Measurements from ENCODE around the gene SECISBP2. TPM values are rescaled to one million over a fixed set of nuclear protein-coding genes. Genes with fewer than 3 reads are reported as not detected.

Gene SECISBP2
- total RNA-seq, 1 donor from 2014 or later: 42.0 TPM

DNA sequence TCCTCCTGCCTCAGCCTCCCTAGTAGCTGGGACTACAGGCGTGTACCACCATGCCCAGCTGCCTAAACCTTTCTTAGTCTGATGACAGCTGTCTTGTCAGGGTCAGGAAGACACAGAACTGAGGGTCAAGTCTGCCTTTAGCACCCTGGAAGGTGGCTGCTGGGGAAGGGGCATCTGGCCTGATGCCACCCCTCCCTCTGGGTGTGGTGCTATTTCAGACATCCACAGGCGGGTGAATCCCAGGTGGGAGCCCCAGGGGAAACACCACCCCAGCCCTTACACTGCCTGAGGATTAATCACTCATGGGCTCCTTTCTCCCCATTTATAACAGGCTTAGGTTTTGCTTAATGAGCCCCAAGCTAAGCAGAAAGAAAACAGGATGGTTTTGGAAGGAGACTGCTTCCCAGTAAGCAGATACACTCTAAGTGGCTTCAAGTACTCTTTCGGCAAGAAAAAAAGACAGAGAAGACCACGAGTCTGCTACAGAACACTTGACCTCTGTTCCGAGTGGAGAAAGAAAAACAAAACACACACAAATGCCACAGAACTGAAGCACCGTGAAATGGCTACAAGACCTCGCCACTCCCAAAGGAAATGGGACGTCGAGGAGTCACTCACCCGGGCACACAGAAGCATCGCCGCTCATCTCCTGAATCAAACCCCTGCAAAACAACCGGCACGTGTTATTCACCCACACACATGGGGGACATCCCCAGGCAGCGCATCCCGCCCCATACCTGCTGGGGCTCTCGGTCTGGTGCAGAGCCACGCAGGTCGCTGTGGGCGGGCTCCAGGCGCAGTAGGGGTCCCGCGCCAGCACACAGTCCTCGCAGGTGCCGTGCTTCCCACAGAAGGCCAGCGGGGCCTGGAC is 62.4 kb downstream of the SECISBP2 start:
- no peak for DNase-seq (ENCODE audit: extremely low read depth, low read depth, low spot score)

GRCh38 chr9:89381308-89381609 is 63.0 kb downstream of the SECISBP2 start:
- no peak for DNase-seq (ENCODE audit: extremely low read depth, low read depth, low spot score)

DNA sequence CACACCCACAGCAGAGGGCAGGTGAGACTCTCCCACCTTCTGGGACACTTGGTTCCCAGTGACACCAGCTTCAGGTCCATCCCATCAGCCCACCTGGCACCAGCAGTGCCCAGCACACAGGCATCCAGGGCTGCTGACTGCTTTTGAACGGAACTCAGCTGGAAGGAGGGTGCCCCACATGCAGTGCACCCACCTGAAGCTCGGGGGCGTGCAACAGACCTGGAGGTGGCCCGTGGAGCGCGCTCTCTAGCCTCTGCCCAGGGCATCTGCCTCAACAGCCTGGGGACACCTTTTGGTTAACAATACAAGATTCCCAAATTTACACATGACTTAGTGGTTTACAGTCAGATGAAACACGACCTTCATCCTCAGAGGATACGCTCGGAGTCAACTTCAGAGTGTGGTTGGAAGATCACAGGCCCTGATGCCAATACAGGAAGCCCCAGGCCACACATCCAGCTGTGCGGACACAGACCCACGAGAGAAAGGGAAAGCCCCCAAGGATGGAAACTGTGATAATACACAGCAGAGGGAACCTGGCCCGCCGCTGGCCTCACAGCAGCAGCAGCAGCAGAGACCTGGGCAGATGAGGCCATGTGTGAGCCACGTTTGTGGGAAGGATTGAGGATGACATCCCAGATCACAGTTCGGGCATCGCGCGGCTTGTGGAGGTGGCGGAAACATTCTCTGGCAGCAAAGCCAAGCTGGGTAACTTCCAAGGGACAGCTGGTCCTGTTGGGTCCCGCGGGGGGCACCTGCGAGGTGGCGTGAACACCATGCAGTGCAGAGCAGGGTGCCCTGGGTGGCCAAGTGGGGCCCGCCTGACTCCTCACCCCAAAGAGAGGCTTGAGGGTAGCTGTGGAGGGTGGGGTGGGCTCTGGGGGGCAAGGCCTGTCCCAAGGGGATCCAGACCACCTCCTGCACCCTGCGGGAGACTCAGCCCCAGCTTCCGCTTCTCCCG is 64.0 kb downstream of the SECISBP2 start:
- DNase-seq (ENCODE audit: extremely low read depth, low read depth, low spot score): no peak

- DNase-seq (ENCODE audit: extremely low read depth, low read depth, low spot score): no peak
Measured at GRCh38 chr9:89383030-89383720, 64.9 kb downstream of the SECISBP2 start.

- DNase-seq (ENCODE audit: extremely low read depth, low read depth, low spot score): no peak
Measured at GRCh38 chr9:89383721-89384300, 65.5 kb downstream of the SECISBP2 start.

DNA sequence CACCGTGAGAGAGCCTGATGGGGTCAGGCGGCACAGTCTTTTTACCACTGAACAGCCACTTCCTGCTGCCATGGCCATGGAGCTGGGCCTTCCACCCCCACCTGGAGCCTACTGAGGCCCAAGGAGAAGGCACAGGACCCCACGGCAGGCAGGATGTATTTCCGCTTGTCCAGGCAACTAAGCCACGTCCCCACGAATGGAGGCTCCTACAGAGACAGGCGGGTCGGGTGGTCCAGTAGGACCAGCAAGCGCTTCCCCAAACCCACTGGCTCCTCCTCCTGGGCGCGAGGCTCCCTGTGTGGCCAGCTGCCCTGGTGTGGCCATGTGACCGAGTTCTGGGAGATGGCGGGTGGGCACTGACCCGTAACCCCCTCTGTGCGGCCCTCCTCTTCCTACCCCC is 66.5 kb downstream of the SECISBP2 start:
- DNase-seq (ENCODE audit: extremely low read depth, low read depth, low spot score): no peak

- no peak for DNase-seq (ENCODE audit: extremely low read depth, low read depth, low spot score)
Measured at GRCh38 chr9:89386206-89386605, 67.9 kb downstream of the SECISBP2 start.

DNA sequence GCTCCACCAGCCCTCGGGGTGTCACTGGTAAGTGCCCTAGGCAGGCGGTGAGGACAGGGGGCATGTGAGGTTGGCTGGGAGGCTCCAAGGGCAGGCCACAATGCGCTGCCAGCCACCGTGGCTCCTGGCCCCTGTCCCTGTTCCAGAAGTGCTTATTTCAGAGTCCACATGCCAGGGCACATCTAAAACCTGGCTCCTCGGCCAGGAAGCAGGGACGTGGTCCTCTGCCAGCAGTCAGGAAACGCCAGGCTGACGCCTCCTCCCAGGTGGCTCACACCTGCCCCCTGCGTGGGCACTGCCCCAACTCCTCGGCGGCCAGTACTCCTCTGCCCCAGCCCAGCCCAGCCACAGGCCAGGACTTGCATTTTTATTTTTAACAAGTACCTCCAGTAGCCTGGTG is 68.5 kb downstream of the SECISBP2 start:
- DNase-seq (ENCODE audit: extremely low read depth, low read depth, low spot score): no peak

DNA sequence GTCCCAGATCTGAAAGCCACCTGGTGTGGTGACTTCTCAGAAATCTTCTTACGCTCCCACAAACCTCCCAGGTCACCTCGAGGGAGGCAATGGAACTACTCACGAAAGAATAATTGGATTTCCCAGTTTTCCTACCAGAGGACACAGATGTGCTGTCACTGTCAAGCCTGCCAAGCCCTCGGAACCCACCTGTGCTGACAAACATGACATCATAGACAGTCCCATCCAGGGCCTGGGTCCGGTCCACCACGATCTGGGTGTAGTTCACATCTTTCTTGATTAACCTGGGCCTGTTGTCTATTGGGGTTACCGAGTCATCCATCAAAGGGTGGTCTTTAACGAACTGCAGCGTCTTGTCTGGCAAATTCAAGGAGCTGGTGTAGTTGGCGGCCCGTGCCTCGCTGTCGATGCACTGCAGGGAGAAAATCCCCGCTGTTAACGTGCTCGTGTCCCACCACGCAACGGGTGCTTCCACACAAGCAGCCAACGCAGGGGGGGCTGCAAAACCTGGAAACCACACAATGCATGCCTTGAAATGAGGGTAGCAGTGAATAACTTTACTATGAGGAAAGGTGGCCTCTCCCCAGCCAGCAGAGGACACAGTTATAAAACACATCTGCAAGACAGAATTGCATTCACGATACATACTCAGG is 69.0 kb downstream of the SECISBP2 start:
- DNase-seq (ENCODE audit: extremely low read depth, low read depth, low spot score): no peak

GRCh38 chr9:89388084-89388867 is 70.0 kb downstream of the SECISBP2 start:
- no peak for DNase-seq (ENCODE audit: extremely low read depth, low read depth, low spot score)

- DNase-seq (ENCODE audit: extremely low read depth, low read depth, low spot score): no peak
Measured at GRCh38 chr9:89388868-89389177, 70.5 kb downstream of the SECISBP2 start.

GRCh38 chr9:89390068-89390555 is 71.8 kb downstream of the SECISBP2 start:
- no peak for DNase-seq (ENCODE audit: extremely low read depth, low read depth, low spot score)

DNA sequence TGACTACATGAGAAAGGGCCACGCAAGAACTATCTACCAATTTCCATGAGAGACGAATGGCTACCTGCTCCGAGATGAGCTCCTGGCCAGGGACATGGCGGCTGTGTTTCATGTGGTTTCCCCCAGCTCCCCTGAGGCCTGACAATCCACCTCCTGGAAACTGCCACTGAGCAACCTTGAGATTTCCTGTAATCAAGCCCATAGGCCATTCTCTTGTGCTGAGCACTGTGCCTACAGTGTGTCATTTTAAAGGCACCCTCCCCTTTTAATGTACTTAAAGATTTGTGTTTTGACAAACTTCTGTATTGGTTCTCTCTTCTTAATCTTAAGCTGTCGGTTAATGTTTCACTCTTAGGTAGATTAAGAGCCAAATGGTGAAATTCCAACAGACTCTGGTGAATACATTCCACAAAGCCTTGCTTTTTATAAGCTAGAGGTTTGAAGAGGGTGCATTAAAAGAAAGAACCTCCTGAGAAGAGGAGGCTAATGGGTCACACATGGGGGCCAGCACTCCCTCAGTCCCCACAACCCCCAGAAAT is 72.3 kb downstream of the SECISBP2 start:
- no peak for DNase-seq (ENCODE audit: extremely low read depth, low read depth, low spot score)

DNA sequence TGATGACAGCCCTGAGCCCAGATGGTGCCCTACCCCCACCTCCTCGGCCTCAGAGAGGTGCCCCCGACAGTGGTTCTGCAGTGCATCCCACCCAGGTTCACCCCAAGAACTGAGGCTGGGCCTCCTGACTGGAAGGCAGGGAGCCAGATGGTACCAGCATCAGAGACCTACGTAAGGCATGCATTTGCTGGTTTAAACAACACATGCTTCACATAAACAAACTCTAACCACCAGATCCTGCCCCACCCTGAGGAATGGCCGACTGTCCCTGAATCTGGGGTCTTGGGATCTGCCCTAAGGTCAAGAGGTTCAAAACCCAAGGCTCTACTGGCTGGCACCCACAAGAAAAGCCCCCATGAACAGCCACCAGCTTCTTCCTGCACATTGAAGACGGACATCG is 73.3 kb downstream of the SECISBP2 start:
- no peak for DNase-seq (ENCODE audit: extremely low read depth, low read depth, low spot score)

DNA sequence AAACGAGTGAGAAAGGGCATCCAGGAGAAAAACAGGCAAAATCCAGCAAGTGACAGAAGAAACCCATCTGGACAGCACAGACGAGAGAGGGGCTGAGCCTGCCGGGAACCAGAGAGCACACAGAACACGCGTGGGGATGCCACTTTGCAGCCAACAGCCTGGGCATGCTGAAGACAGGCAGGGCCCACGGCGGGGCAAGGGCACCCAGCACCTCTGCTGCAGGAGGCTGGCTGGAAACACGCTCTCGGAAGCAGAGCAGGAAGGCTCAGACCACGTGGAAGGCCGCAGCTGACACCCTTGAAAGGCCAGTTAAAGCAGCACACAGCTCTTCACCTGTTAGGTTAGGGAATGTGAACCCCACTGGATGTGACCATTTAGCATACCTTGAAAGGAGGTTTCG is 76.1 kb downstream of the SECISBP2 start:
- DNase-seq (ENCODE audit: extremely low read depth, low read depth, low spot score): no peak

GRCh38 chr9:89395931-89396710 is 77.8 kb downstream of the SECISBP2 start:
- no peak for DNase-seq (ENCODE audit: extremely low read depth, low read depth, low spot score)

DNA sequence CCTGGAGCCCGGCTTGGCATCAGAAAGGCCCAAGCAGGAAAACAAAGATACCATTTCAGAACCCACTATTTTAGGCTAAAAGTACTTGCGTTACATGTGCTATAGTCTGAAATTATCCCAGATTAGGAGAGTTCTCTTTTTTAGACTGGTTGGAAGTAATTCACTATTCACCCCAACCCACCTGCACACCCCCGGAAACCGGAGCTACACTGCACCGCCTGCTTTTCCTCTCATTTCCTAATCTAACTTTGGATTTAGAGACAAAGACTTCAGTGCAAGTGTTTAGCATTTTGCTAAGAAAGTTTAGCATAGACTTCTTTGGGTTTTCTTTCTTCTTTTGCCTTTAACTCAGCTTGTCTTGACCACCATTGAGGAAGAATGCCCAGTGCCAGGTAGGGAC is 79.2 kb downstream of the SECISBP2 start:
- no peak for DNase-seq (ENCODE audit: extremely low read depth, low read depth, low spot score)

DNA sequence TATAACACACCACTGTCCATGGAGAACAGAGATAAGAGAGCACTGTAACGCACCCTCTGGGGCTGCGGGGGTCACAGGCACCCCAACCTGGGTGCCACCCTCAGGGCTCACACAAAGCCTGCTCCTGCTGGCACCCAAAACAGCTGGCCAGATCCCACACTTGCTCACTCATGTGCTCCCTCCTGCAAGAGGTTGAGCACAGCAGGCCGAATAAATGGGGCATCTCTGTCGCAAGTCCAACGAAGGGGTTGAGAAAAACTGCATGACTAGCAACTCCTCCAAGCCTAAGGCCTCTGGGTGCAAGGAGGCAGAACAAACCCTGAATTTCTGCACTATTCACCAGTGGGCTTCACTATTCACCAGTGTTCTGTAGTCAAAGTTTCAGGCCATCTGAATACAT is 80.3 kb downstream of the SECISBP2 start:
- DNase-seq (ENCODE audit: extremely low read depth, low read depth, low spot score): no peak
